Subcutaneous abdominal adipose tissue (tissue), 5 donors: Measurements from ENCODE around the gene HYOU1.
"Not testable (repeated sequence)": the region's sequence is repeated elsewhere in the genome, so short reads cannot be mapped to it uniquely, and the experiment has no call there.

Source experiments
- H3K27ac ChIP-seq: one replicate; pipeline ENCODE4 v1.7.0; 2013; ENCODE audit warnings: low read depth, mild to moderate bottlenecking, inconsistent platforms, low read length, moderate library complexity
- H3K27me3 ChIP-seq, 5 donors: one replicate each; pipeline ENCODE4 v1.7.0; 2013; ENCODE audit warnings: low read length in 5 of 5, inconsistent platforms in 1 of 5; ENCODE audit not compliant: control insufficient read depth in 5 of 5, insufficient read depth in 4 of 5
- H3K36me3 ChIP-seq, 5 donors: one replicate each; pipeline ENCODE4 v1.7.0; 2013; ENCODE audit warnings: low read length in 5 of 5; ENCODE audit not compliant: control insufficient read depth in 5 of 5, insufficient read depth in 5 of 5
- H3K4me1 ChIP-seq, 5 donors: one replicate each; pipeline ENCODE4 v1.7.0; 2013; ENCODE audit warnings: low read length in 5 of 5, mild to moderate bottlenecking in 3 of 5, moderate library complexity in 1 of 5; ENCODE audit not compliant: control insufficient read depth in 5 of 5, insufficient read depth in 5 of 5
- H3K4me3 ChIP-seq, 5 donors: one replicate each; pipeline ENCODE4 v1.7.0; 2013; ENCODE audit warnings: low read length in 5 of 5, low read depth in 1 of 5
- H3K9ac ChIP-seq, 5 donors: one replicate each; pipeline ENCODE4 v1.7.0; 2013; ENCODE audit warnings: low read length in 5 of 5, mild to moderate bottlenecking in 4 of 5, moderate library complexity in 3 of 5
- H3K9me3 ChIP-seq, 5 donors: one replicate each; pipeline ENCODE4 v1.7.0; 2013; ENCODE audit warnings: low read length in 5 of 5; ENCODE audit not compliant: control insufficient read depth in 5 of 5
- donor health status: healthy.
- donor health status: healthy.
- donor health status: healthy.
- donor health status: healthy.
- donor health status: healthy.

Gene HYOU1

GRCh38 chr11:119047205-119047604 lies 9.8 kb downstream of the HYOU1 start:
- Histone ChIP-seq H3K9me3 (no peaks in the 10 kb centered on the region), H3K9ac (no peak overlapping the region), H3K36me3 (peaks cover 0 to 75% (median 66%) of the 10 kb centered on the region in 5 donors), H3K27ac (no peak overlapping the region), H3K27me3 (no peaks in the 10 kb centered on the region), H3K4me3 (no peak overlapping the region), H3K4me1 (no peaks in the 10 kb centered on the region)

GRCh38 chr11:119046489-119046888 lies 10.5 kb downstream of the HYOU1 start:
- no peaks in the 10 kb centered on the region for H3K9me3 ChIP-seq
- H3K36me3 ChIP-seq, result peaks cover 0 to 68% (median 59%) of the 10 kb centered on the region in 5 donors
- H3K27me3 ChIP-seq, result no peaks in the 10 kb centered on the region
- no peak overlapping the region for H3K4me3 ChIP-seq
- H3K27ac ChIP-seq, result no peak overlapping the region
- no peaks in the 10 kb centered on the region for H3K4me1 ChIP-seq
- no peak overlapping the region for H3K9ac ChIP-seq

DNA sequence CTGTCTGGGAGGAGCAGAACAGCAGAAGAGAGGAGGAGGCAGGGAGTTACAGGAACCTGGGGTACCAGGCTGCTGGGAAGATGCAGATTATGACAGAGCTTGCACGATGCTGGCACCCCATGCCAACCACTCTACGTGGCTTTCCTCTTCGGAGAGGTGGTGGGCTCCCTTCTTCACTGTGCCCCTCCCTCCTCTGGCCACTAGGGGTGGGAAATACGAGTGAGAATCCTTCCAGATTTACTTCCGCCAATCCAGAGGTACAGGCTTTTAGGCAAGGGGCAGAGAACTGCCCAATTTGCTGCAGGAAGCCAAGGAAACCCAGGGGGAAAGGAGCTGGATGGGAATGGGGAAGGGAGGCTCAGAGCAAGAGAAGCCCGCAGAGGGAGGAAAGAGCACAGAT lies 12.3 kb downstream of the HYOU1 start:
- Histone ChIP-seq H3K9me3 (no peaks in the 10 kb centered on the region), H3K4me1 (no peaks in the 10 kb centered on the region), H3K4me3 (no peak overlapping the region), H3K27ac (no peak overlapping the region), H3K36me3 (peaks cover 0 to 55% (median 49%) of the 10 kb centered on the region in 5 donors), H3K27me3 (no peaks in the 10 kb centered on the region), H3K9ac (no peak overlapping the region)

- no peaks in the 10 kb centered on the region for H3K9me3 ChIP-seq
- peaks cover 0 to 37% (median 31%) of the 10 kb centered on the region in 5 donors for H3K36me3 ChIP-seq
Measured at GRCh38 chr11:119042927-119043326, 14.1 kb downstream of the HYOU1 start.

DNA sequence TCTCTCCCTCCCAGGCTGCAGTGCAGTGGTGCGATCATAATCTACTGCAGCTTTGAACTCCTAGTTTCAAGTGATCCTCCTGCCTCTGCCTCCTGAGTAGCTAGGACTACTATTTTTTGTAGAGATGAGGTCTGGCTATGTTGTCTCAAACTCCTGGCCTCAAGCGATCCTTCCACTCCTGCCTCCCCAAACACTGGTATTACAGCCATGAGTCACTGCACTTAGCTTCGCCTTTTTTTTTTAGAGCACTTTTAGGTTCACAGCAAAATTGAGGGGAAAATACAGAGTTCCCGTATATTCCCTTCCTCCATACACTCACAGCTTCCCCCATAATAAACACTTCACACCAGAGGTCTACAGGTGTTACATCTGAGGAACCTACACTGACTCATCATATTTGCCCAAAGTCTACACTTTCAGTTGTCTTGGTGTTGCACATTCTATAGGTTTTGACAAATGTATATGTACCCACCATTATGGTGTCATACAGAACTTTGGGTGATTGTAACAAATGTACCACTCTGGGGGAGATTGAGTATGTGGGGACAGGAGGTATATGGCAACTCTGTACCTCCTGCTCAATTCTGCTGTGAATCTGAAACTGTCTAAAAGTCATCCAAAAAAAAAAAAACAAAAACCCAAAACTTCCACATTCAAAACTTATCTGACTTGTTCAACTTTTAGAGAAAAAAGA lies 15.0 kb downstream of the HYOU1 start:
- no peaks in the 10 kb centered on the region for H3K9me3 ChIP-seq
- H3K4me3 ChIP-seq, result no peak overlapping the region
- H3K4me1 ChIP-seq, result no peaks in the 10 kb centered on the region
- H3K36me3 ChIP-seq, result peaks cover 0 to 27% (median 23%) of the 10 kb centered on the region in 5 donors
- H3K27me3 ChIP-seq, result peaks cover 0 to 2% (median 0%) of the 10 kb centered on the region in 5 donors
- H3K9ac ChIP-seq, result no peak overlapping the region
- H3K27ac ChIP-seq, result no peak overlapping the region

More at GRCh38 chr11:119042927-119043326, 14.1 kb downstream of the HYOU1 start:
- no peaks in the 10 kb centered on the region for H3K4me1 ChIP-seq
- H3K27ac ChIP-seq, result no peak overlapping the region
- H3K9ac ChIP-seq, result no peak overlapping the region
- H3K27me3 ChIP-seq, result peaks cover 0 to 2% (median 0%) of the 10 kb centered on the region in 5 donors
- no peak overlapping the region for H3K4me3 ChIP-seq

DNA sequence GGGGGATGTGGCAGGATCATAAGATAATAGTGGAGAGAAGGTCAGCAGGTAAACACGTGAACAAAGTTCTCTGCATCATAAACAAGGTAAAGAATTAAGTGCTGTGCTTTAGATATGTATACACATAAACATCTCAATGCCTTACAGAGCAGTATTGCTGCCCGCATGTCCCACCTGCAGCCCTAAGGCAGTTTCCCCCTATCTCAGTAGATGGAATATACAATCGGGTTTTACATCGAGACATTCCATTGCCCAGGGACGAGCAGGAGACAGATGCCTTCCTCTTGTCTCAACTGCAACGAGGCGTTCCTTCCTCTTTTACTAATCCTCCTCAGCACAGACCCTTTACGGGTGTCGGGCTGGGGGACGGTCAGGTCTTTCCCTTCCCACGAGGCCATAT lies 17.5 kb downstream of the HYOU1 start:
- H3K4me3 ChIP-seq, H3K36me3 ChIP-seq, H3K27me3 ChIP-seq, H3K4me1 ChIP-seq, H3K27ac ChIP-seq, H3K9ac ChIP-seq, H3K9me3 ChIP-seq: not testable (repeated sequence)

- peaks cover 0 to 2% (median 0%) of the 10 kb centered on the region in 5 donors for H3K27me3 ChIP-seq
Measured at GRCh38 chr11:119038884-119039283, 18.1 kb downstream of the HYOU1 start.

GRCh38 chr11:119034813-119035212 lies 22.2 kb downstream of the HYOU1 start:
- H3K9me3 ChIP-seq, result no peaks in the 10 kb centered on the region
- no peak overlapping the region for H3K9ac ChIP-seq

More at GRCh38 chr11:119038884-119039283, 18.1 kb downstream of the HYOU1 start:
- no peak overlapping the region for H3K4me3 ChIP-seq
- no peaks in the 10 kb centered on the region for H3K9me3 ChIP-seq
- H3K9ac ChIP-seq, result no peak overlapping the region
- H3K36me3 ChIP-seq, result no peaks in the 10 kb centered on the region
- H3K27ac ChIP-seq, result no peak overlapping the region
- no peaks in the 10 kb centered on the region for H3K4me1 ChIP-seq

DNA sequence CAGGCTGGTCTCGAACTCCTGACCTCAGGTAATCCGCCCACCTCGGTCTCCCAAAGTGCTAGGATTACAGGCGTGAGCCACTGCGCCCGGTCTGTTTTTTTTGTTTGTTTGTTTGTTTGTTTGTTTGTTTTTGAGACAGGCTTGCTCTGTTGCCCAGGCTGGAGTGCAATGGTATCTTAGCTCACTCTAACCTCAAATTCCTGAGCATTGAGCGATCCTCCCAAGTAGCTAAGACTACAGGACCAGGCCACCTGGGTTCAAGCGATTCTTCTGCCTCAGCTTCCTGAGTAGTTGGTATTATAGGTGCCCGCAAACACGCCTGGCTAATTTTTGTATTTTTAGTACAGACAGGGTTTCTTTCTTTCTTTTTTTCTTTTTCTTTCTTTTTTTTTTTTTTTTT lies 23.6 kb downstream of the HYOU1 start:
- H3K4me1 ChIP-seq, result peaks cover 0 to 26% (median 20%) of the 10 kb centered on the region in 5 donors
- not testable (repeated sequence) for H3K9me3 ChIP-seq, H3K9ac ChIP-seq, H3K27me3 ChIP-seq, H3K27ac ChIP-seq, H3K36me3 ChIP-seq, H3K4me3 ChIP-seq

More at GRCh38 chr11:119034813-119035212, 22.2 kb downstream of the HYOU1 start:
- H3K4me1 ChIP-seq, result peaks cover 0 to 12% (median 6%) of the 10 kb centered on the region in 5 donors
- no peak overlapping the region for H3K4me3 ChIP-seq
- no peaks in the 10 kb centered on the region for H3K36me3 ChIP-seq
- no peak overlapping the region for H3K27ac ChIP-seq
- peaks cover 0 to 2% (median 0%) of the 10 kb centered on the region in 5 donors for H3K27me3 ChIP-seq

DNA sequence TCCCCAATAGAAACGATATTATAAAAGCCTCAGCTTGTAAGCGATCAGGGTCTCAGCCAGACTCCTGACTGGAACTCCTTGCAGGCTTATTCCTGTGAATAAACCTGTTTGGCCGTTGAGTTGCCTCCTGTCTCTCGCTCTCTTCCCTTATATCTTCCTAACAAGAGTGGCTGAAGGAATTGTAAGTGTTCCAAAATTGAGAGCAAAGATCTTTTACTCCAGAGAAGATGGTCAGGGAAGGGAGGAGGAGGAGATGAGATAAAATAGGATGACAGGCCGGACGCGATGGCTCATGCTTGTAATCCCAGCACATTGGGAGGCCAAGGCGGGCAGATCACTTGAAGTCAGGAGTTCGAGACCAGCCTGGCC lies 25.1 kb downstream of the HYOU1 start:
- Histone ChIP-seq H3K27ac (no peak overlapping the region), H3K4me3 (no peak overlapping the region), H3K27me3 (no peaks in the 10 kb centered on the region), H3K9me3 (no peaks in the 10 kb centered on the region), H3K4me1 (peaks cover 0 to 30% (median 23%) of the 10 kb centered on the region in 5 donors), H3K9ac (no peak overlapping the region), H3K36me3 (peaks cover 0 to 10% (median 8%) of the 10 kb centered on the region in 5 donors)
